ENCODE data around the gene ATP2A2. TPM values are rescaled to one million over a fixed set of nuclear protein-coding genes. Genes with fewer than 3 reads are reported as not detected.
"Not testable (repeated sequence)": the region's sequence is repeated elsewhere in the genome, so short reads cannot be mapped to it uniquely, and the experiment has no call there.

Gene ATP2A2
- total and polyA plus RNA-seq, 12 donors = 20.8 to 312 (median 121) TPM

DNA sequence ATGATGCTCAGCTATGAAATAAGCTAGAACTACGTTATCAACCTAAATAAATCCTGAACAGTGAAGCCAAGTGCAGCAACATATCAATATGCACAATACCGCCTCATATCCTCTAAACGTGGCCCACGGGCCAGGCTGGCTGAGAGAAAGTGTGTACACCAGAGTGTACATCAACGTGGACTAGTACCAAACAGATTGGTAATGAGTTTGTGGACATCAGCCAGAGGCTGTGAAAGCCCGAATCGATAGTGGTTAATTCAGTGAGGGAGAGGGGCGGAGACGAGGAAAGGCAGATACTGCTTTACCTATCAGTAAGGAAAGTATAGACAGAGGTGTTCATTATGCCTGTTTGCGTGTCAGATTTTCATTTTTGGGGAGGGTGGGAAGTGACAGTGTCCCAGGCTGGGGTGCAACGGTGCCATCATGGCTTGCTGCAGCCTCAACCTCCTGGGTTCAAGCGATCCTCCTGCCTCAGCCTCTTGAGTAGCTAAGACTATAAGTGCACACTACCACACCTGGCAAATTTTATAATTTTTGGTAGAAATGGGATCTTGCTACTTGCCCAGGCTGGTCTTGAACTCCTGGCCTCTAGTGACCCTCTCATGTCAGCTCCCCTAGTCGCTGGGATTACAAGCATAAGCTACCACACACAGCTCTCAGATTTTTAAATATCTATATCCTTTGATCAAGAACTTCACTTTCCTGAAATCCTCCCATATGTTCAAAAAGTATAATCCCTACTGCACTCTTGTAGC lies 72.3 kb downstream of the ATP2A2 start:
- 84 to 88% (median 86%) methylated on average over 13 of the region's 13 CpGs for WGBS, 4 donors
- Histone ChIP-seq H3K27ac (no peak overlapping the region), H3K27me3 (no peaks in the 10 kb centered on the region), H3K4me3 (no peak overlapping the region), H3K9me3 (replicated peaks in 1 of 3) (no peaks in the 10 kb centered on the region), H3K4me1 (replicated peaks in 1 of 2) (peaks cover 0 to 8% of the 10 kb centered on the region in 2 donors), H3K36me3 (replicated peaks in 1 of 2) (peaks cover 0 to 28% of the 10 kb centered on the region in 2 donors)
- intact Hi-C loops (cut with DNase I) = no loop called here
- no peak for TF ChIP-seq POLR2A (IDR thresholded peaks at IDR 0.05)
- TF ChIP-seq, protein P1, sequence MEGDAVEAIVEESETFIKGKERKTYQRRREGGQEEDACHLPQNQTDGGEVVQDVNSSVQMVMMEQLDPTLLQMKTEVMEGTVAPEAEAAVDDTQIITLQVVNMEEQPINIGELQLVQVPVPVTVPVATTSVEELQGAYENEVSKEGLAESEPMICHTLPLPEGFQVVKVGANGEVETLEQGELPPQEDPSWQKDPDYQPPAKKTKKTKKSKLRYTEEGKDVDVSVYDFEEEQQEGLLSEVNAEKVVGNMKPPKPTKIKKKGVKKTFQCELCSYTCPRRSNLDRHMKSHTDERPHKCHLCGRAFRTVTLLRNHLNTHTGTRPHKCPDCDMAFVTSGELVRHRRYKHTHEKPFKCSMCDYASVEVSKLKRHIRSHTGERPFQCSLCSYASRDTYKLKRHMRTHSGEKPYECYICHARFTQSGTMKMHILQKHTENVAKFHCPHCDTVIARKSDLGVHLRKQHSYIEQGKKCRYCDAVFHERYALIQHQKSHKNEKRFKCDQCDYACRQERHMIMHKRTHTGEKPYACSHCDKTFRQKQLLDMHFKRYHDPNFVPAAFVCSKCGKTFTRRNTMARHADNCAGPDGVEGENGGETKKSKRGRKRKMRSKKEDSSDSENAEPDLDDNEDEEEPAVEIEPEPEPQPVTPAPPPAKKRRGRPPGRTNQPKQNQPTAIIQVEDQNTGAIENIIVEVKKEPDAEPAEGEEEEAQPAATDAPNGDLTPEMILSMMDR (IDR thresholded peaks at IDR 0.05) = no peak
- peak in 2 of 7 donors; percentile 5 to 48 for DNase-seq

DNA sequence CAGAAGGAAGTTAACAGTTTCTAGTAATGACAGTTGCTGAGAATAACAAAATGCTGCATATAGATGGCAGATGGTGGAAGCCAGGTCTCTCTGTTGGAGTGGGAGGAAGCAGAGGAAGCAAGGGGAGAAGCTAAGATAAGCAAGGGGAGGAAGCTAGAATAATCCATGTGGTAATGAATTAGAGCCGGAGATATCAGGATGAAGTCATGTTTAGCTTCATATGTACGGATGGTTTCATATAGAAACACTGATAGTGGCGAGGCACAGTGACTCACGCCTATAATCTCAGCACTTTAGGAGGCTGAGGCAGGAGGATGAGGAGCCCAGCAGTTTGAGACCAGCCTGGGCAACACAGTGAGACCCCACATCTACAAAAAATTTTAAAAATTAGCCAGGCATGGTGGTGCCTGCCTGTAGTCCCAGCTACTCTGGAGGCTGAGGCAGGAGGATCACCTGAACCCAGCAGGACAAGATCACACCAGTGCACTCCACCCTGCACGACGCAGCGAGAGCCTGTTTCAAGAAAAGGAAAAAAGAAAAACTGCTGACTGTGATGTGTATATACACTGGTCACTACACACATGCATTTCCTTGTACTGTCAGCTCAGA lies 73.2 kb downstream of the ATP2A2 start:
- DNase-seq = peak in 2 of 7 donors; percentile 3 to 29
- no peak overlapping the region for H3K4me3 ChIP-seq
- peaks cover 0 to 4% of the 10 kb centered on the region in 2 donors for H3K4me1 ChIP-seq (replicated peaks in 1 of 2)
- intact Hi-C loops (cut with DNase I) = no loop called here
- WGBS, 4 donors = 47 to 68% (median 53%) methylated on average over 7 of the region's 7 CpGs
- H3K9me3 ChIP-seq (replicated peaks in 1 of 3) = no peaks in the 10 kb centered on the region
- TF ChIP-seq POLR2A (IDR thresholded peaks at IDR 0.05) = no peak
- TF ChIP-seq, protein P1 (IDR thresholded peaks at IDR 0.05) = no peak
- no peak overlapping the region for H3K27ac ChIP-seq
- peaks cover 0 to 19% of the 10 kb centered on the region in 2 donors for H3K36me3 ChIP-seq (replicated peaks in 1 of 2)
- no peaks in the 10 kb centered on the region for H3K27me3 ChIP-seq

DNA sequence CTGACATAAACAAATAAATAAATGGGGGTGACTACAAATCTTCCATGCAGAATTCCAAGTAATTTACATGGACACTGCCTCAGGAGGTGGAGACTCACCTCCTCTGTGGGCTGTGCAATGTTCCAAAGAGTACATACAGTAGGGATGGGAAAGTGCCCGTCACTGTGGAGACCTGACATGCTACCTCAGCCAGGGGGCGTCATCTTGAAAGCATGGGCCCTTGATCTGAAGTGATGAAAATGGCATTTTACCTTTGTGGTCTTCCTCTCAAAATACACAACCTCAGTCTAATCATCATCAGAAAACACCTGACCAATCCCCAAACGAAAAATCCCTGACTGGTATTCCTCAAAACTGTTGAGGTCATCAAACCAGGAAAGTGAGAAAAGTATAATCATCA lies 74.0 kb downstream of the ATP2A2 start:
- Histone ChIP-seq H3K27me3 (no peaks in the 10 kb centered on the region), H3K9me3 (replicated peaks in 1 of 3) (no peaks in the 10 kb centered on the region), H3K27ac (no peak overlapping the region), H3K4me1 (replicated peaks in 1 of 2) (no peaks in the 10 kb centered on the region), H3K36me3 (replicated peaks in 1 of 2) (peaks cover 0 to 12% of the 10 kb centered on the region in 2 donors), H3K4me3 (no peak overlapping the region)
- no peak for TF ChIP-seq POLR2A (IDR thresholded peaks at IDR 0.05)
- TF ChIP-seq, protein P1 (IDR thresholded peaks at IDR 0.05) = peak in 3 of 6 experiments; percentile 3 to 14 (median 13)
- peak in 2 of 7 donors; percentile 17 to 51 for DNase-seq
- intact Hi-C loops (cut with DNase I) = no loop called here
- WGBS, 4 donors = 25 to 53% (median 40%) methylated on average over 3 of the region's 3 CpGs

DNA sequence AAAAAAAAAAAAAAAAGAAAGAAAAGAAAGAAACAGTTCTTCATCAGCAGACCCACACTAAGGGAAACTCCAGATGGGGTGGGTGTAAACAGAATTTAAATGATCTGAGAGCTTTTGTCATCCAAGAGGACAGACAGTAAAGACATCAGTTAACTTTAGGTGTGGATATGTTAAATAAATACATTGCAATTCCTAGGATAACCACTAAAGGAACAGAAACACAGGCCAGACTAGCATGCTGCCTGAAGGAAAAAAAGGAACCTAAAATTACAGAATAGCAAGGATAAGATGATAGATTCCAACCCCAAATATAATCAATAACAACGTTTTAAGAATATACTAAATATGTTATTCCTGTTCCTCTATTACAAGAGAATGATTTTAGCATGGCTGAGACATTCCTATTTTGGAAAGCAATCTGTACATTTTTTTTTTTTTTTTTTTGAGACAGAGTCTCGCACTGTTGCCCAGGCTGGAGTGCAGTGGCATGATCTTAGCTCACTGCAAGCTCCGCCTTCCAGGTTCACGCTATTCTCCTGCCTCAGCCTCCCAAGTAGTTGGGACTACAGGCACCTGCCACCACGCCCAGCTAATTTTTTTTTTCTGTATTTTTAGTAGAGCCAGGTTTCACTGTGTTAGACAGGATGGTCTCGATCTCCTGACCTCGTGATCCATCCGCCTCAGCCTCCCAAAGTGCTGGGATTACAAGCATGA lies 77.5 kb downstream of the ATP2A2 start:
- H3K27me3 ChIP-seq; H3K36me3 ChIP-seq (replicated peaks in 1 of 2); intact Hi-C loops (cut with DNase I); H3K27ac ChIP-seq; H3K4me1 ChIP-seq (replicated peaks in 1 of 2); H3K4me3 ChIP-seq; H3K9me3 ChIP-seq (replicated peaks in 1 of 3); DNase-seq: not testable (repeated sequence)
- WGBS, 4 donors = 88 to 90% (median 89%) methylated on average over 8 of the region's 8 CpGs
- TF ChIP-seq, protein P1 (IDR thresholded peaks at IDR 0.05) = peak in 5 of 6 experiments; percentile 11 to 24 (median 16)
